SH-SY5Y (cell line): ENCODE results near the gene RELB.

Experiments used
- GATA2 ChIP-seq: IDR thresholded peaks from 2 replicates; pipeline ENCODE4 v1.6.1; 2011; ENCODE audit warnings: mild to moderate bottlenecking, low read depth, low read length
- GATA3 ChIP-seq: IDR thresholded peaks from 2 replicates; pipeline ENCODE4 v1.6.1; 2011; ENCODE audit warnings: low read depth, mild to moderate bottlenecking, low read length, moderate library complexity

DNA sequence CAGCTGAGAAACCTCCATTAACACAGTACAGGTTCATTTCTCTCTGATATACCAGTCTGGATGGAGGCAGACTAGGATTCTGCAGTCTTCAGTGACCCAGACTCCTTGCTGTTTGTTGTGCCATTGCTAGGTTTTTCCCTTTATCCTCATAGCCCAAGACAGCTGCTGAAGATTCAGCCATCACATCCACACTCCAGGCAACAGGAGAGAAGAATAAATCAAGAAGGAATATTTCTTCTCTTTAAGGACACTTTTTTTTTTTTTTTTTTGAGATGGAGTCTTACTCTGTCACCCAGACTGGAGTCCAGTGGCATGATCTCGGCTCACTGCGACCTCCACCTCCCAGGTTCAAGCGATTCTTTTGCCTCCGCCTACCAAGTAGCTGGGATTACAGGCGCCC, 31.8 kb upstream of the RELB start:
- TF ChIP-seq GATA2 (no peak), GATA3 (no peak)
